A549 treated with ZK216348 at 1 μM for 4 hours (cell line): Measurements from ENCODE around the gene SEPTIN7. TPM values are rescaled to one million over a fixed set of nuclear protein-coding genes. Genes with fewer than 3 reads are reported as not detected.

Experiments
- total RNA-seq: library from RNA; stranded (reverse); fragments of 200-300 nt; extraction: Qiagen RNA extraction; gene quantifications from 5 replicates; pipeline ENCODE4 v1.2.3, GENCODE V29; 2022; ENCODE audit warnings: low read depth

The SEPTIN7 gene
- total RNA-seq: 140 to 298 TPM (median 196 TPM) in 5 replicates

DNA sequence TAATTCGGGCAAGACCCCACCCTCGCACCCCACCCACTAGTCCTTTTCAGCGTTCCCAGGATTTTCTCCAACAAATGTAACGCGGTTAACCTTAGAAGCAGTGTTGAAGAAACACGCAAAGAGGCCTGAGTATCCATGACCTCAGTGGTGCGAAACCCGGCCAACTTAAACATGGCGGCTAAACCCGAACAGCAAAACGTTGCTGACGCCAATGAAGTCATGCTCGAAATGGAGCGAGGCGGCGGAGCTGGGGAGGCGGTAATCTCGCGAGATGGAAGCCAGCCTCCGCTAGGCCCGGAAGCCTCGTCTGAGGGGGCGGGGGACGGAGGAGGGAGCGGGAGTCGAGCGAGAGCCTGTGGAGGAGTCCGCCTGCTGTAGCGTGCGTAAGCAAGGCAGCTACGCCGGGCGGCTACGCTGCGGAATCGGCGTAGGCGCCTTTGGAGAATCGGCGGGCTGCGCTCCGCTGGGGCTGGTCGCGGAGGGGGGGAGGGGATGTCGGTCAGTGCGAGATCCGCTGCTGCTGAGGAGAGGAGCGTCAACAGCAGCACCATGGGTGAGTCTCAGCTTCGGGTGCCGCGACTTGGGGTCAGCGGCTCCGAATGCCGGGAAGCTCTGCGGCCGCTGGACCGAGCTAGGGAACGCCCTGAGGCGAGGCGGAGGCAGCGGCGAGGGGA is at the start of gene SEPTIN7:
Gene SEPTIN7 (plus strand): TSS at position 340 of the 674 bp plus-strand sequence. CDS start 153 bp downstream, at position 493.

Other genes with a start within 250 kb of the SEPTIN7 start
- 18.0 to 25.3 TPM (median 19.4 TPM) in 5 replicates for gene HERPUD2, start 105.9 kb upstream of the SEPTIN7 start, total RNA-seq